Aorta (tissue), 5 donors: Measurements from ENCODE around the gene OR2J2. TPM values are rescaled to one million over a fixed set of nuclear protein-coding genes. Genes with fewer than 3 reads are reported as not detected.
"Not testable (repeated sequence)": the region's sequence is repeated elsewhere in the genome, so short reads cannot be mapped to it uniquely, and the experiment has no call there.

Source experiments
- ATAC-seq: fragments of 200-7000 bp; cut with Tn5 transposase; one replicate; pipeline ENCODE4 v1.9.1; 2022; ENCODE audit warnings: moderate library complexity; ENCODE audit not compliant: low FRiP score
- DNase-seq, 2 donors: peaks; one replicate each; pipeline ENCODE4 v3.0.0-alpha.2; 2020
- H3K27ac ChIP-seq, 2 donors: one replicate each; pipeline ENCODE4 v1.5.1; 2013; ENCODE audit warnings: low read length in 2 of 2, mild to moderate bottlenecking in 2 of 2, moderate library complexity in 2 of 2, control low read depth in 1 of 2, inconsistent platforms in 1 of 2, low read depth in 1 of 2
- H3K27me3 ChIP-seq, 2 donors: one replicate each; pipeline ENCODE4 v1.6.1; 2013; ENCODE audit warnings: control low read depth in 1 of 2, low read length in 1 of 2, mild to moderate bottlenecking in 1 of 2, moderate library complexity in 1 of 2; ENCODE audit not compliant: insufficient read depth in 2 of 2, control insufficient read depth in 1 of 2
- H3K36me3 ChIP-seq, 2 donors: one replicate each; pipeline ENCODE4 v1.6.1; 2013; ENCODE audit warnings: control low read depth in 1 of 2, low read length in 1 of 2, mild to moderate bottlenecking in 1 of 2; ENCODE audit not compliant: insufficient read depth in 2 of 2, control insufficient read depth in 1 of 2
- H3K4me1 ChIP-seq, 2 donors: one replicate each; pipeline ENCODE4 v1.6.1; 2013; ENCODE audit warnings: low read length in 2 of 2, control low read depth in 1 of 2, mild to moderate bottlenecking in 1 of 2, moderate library complexity in 1 of 2; ENCODE audit not compliant: insufficient read depth in 2 of 2, control insufficient read depth in 1 of 2
- H3K4me3 ChIP-seq, 2 donors: one replicate each; pipeline ENCODE4 v1.5.1; 2013; ENCODE audit warnings: low read length in 2 of 2, control low read depth in 1 of 2, mild to moderate bottlenecking in 1 of 2
- H3K9me3 ChIP-seq: one replicate; pipeline ENCODE4 v1.6.1; 2013; ENCODE audit warnings: mild to moderate bottlenecking, low read length; ENCODE audit not compliant: control insufficient read depth
- WGBS, 2 donors: extraction: QIAGEN DNeasy Blood & Tissue Kit; methylation state at CpG; one replicate each; pipeline ENCODE4 v1.1.7; 2013; 5-methylcytosine and 5-hydroxymethylcytosine counted together
- intact Hi-C, 2 donors: fragments of 100-400 bp; cut with DNase I; formaldehyde crosslinking; loops; one replicate each; pipeline versions ENCODE4 v1.14.2 to v1.15.0; 2022
- long read RNA-seq, 2 donors: library from polyadenylated mRNA; unstranded; transcript quantifications; one replicate each; pipeline ENCODE4 v2.0.0, GENCODE V29; 2020 to 2021
- polyA plus RNA-seq, 2 donors: library from polyadenylated mRNA; stranded (reverse); fragments of 200-250 nt; gene quantifications; one replicate each; pipeline ENCODE4 v1.2.3, GENCODE V29; 2013
- total RNA-seq, 2 donors: library from RNA; stranded (reverse); fragmentation: NEBNext Ultra II Directional; extraction: Animal tissue kit (Norgen Biotek cat#: 25700); gene quantifications; one replicate each; pipeline ENCODE4 v1.2.1, GENCODE V29; 2021
- donor health status: healthy with polysubstance abuse.
- donor health status: Bipolar disorder and iron deficiency.
- donor health status: DM: no; HTN: no; CAD: no.
- donor health status: DM: no; HTN: no; CAD: no.
- donor health status: DM: yes; HTN: yes; CAD: no.

OR2J2 gene
- total RNA-seq (not detected), polyA plus RNA-seq (not detected)
- long read RNA-seq, donor 1: 0 reads
- long read RNA-seq, donor 2: 0 reads

GRCh38 chr6:29170607-29171006, at the start of gene OR2J2:
Gene OR2J2 (plus strand): TSS chr6:29170907. CDS start chr6:29173636, 2,729 bp downstream.
- ATAC-seq, H3K9me3 ChIP-seq, intact Hi-C loops, H3K4me1 ChIP-seq, H3K36me3 ChIP-seq, H3K27ac ChIP-seq, DNase-seq, H3K4me3 ChIP-seq, H3K27me3 ChIP-seq: not testable (repeated sequence)
- WGBS, 2 donors: 24 to 46% methylated on average over 2 of the region's 2 CpGs

GRCh38 chr6:29129326-29130012, 41.2 kb upstream of the OR2J2 start:
- ATAC-seq (peak; percentile 19), DNase-seq (no peak)
- Histone ChIP-seq H3K36me3 (no peaks in the 10 kb centered on the region), H3K4me1 (no peaks in the 10 kb centered on the region), H3K9me3 (no peaks in the 10 kb centered on the region), H3K4me3 (no peak overlapping the region), H3K27ac (no peak overlapping the region), H3K27me3 (no peaks in the 10 kb centered on the region)
- WGBS, 2 donors: 78 to 86% methylated on average over 15 of the region's 15 CpGs
- intact Hi-C loops: no loop called here

- no peak for ATAC-seq
- Histone ChIP-seq H3K9me3 (no peaks in the 10 kb centered on the region), H3K27ac (no peak overlapping the region), H3K4me3 (no peak overlapping the region), H3K27me3 (no peaks in the 10 kb centered on the region), H3K36me3 (no peaks in the 10 kb centered on the region), H3K4me1 (no peaks in the 10 kb centered on the region)
- no peak for DNase-seq
- intact Hi-C loops: no loop called here
- 85 to 86% methylated on average over 4 of the region's 4 CpGs for WGBS, 2 donors
Observed at GRCh38 chr6:29130644-29131043, 40.1 kb upstream of the OR2J2 start.

GRCh38 chr6:29131691-29132090, 39.0 kb upstream of the OR2J2 start:
- Histone ChIP-seq H3K27me3 (no peaks in the 10 kb centered on the region), H3K27ac (no peak overlapping the region), H3K4me3 (no peak overlapping the region), H3K4me1 (no peaks in the 10 kb centered on the region), H3K36me3 (no peaks in the 10 kb centered on the region), H3K9me3 (no peaks in the 10 kb centered on the region)
- ATAC-seq (no peak), DNase-seq (no peak)
- intact Hi-C loops: no loop called here
- whole genome bisulfite sequencing, 2 donors: 76 to 80% methylated on average over 2 of the region's 2 CpGs

GRCh38 chr6:29137724-29138123, 33.0 kb upstream of the OR2J2 start:
- WGBS, 2 donors: 86 to 87% methylated on average over 4 of the region's 4 CpGs

GRCh38 chr6:29141606-29142005, 29.1 kb upstream of the OR2J2 start:
- no peak for ATAC-seq
- 64 to 77% methylated on average over 1 of the region's 1 CpG for WGBS, 2 donors
- intact Hi-C loops: no loop called here

More at GRCh38 chr6:29137724-29138123, 33.0 kb upstream of the OR2J2 start:
- DNase-seq: no peak
- intact Hi-C loops: no loop called here
- no peaks in the 10 kb centered on the region for H3K27me3 ChIP-seq
- H3K4me1 ChIP-seq: no peaks in the 10 kb centered on the region
- H3K36me3 ChIP-seq: no peaks in the 10 kb centered on the region
- H3K9me3 ChIP-seq: no peaks in the 10 kb centered on the region
- no peak overlapping the region for H3K27ac ChIP-seq
- no peak for ATAC-seq
- no peak overlapping the region for H3K4me3 ChIP-seq

GRCh38 chr6:29142309-29142708, 28.4 kb upstream of the OR2J2 start:
- intact Hi-C loops: no loop called here

More at GRCh38 chr6:29141606-29142005, 29.1 kb upstream of the OR2J2 start:
- no peaks in the 10 kb centered on the region for H3K4me1 ChIP-seq
- H3K4me3 ChIP-seq: no peak overlapping the region
- H3K9me3 ChIP-seq: peaks cover 2% of the 10 kb centered on the region
- no peaks in the 10 kb centered on the region for H3K36me3 ChIP-seq
- H3K27me3 ChIP-seq: no peaks in the 10 kb centered on the region
- no peak overlapping the region for H3K27ac ChIP-seq
- no peak for DNase-seq

GRCh38 chr6:29146179-29146578, 24.5 kb upstream of the OR2J2 start:
- WGBS, 2 donors: 50 to 58% methylated on average over 2 of the region's 2 CpGs
- ATAC-seq (no peak), DNase-seq (no peak)
- no peak overlapping the region for H3K4me3 ChIP-seq
- no peaks in the 10 kb centered on the region for H3K27me3 ChIP-seq
- no peaks in the 10 kb centered on the region for H3K4me1 ChIP-seq
- intact Hi-C loops: no loop called here
- H3K27ac ChIP-seq: no peak overlapping the region
- H3K36me3 ChIP-seq: no peaks in the 10 kb centered on the region
- peaks cover 2% of the 10 kb centered on the region for H3K9me3 ChIP-seq

More at GRCh38 chr6:29142309-29142708, 28.4 kb upstream of the OR2J2 start:
- H3K27me3 ChIP-seq: no peaks in the 10 kb centered on the region
- no peaks in the 10 kb centered on the region for H3K36me3 ChIP-seq
- no peak overlapping the region for H3K4me3 ChIP-seq
- no peak overlapping the region for H3K27ac ChIP-seq
- no peak for DNase-seq
- ATAC-seq: no peak
- no peaks in the 10 kb centered on the region for H3K4me1 ChIP-seq
- peaks cover 2% of the 10 kb centered on the region for H3K9me3 ChIP-seq

GRCh38 chr6:29147074-29147473, 23.6 kb upstream of the OR2J2 start:
- DNase-seq (no peak), ATAC-seq (no peak)
- Histone ChIP-seq H3K27ac (no peak overlapping the region), H3K4me3 (no peak overlapping the region), H3K36me3 (no peaks in the 10 kb centered on the region), H3K9me3 (peaks cover 2% of the 10 kb centered on the region), H3K27me3 (no peaks in the 10 kb centered on the region), H3K4me1 (no peaks in the 10 kb centered on the region)
- WGBS, 2 donors: 85 to 87% methylated on average over 3 of the region's 3 CpGs
- intact Hi-C loops: no loop called here
